Right lobe of liver (tissue), 4 donors: ENCODE data around the gene KRT80.

Experiments used
- CTCF ChIP-seq, 4 donors: fragments of 200-600 bp in 3 of 4; fragments of 450-650 bp in 1 of 4; IDR thresholded peaks; one replicate each; pipeline versions ENCODE4 v1.5.1 to v1.8.0; 2016 to 2022; ENCODE audit warnings: antibody characterized with exemption in 4 of 4, mild to moderate bottlenecking in 2 of 4
- POLR2A ChIP-seq: fragments of 450-650 bp; IDR thresholded peaks from one replicate; pipeline ENCODE4 v1.6.1; 2017; ENCODE audit warnings: antibody characterized with exemption, mild to moderate bottlenecking
- donor health status: DM: no; HTN: no; CAD: no.
- donor health status: DM: no; HTN: no; CAD: no.
- donor health status: DM: no; HTN: yes; CAD: no.

DNA sequence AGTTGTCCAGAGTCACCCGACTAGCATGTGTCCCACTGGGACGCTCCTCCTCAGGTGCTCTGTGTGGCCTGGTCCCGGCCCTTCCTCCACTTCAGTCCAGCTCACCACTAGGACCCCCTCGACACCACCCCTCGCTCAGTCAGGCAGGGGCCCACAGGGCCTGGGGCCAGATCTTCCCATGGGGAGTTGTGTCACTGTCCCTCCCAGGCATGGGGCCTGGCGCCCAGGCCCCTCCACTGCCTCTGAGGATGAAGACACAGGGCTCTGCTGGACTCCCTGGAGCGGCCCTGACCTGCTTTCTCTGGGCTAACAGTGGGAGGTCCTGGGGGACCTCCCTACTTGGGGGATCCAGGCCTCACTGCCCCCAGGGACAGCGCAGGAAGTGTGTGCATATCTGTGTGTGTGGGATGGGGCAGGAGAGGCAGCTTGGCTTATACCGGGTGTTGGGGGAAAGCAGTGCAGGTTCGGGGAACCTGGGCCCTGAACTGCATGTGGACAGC is 43.8 kb downstream of the KRT80 start:
- no peak for TF ChIP-seq POLR2A
- no peak for TF ChIP-seq CTCF (IDR thresholded peaks at IDR 0.05)
